Measurements from ENCODE around the gene MYPOP. TPM values are rescaled to one million over a fixed set of nuclear protein-coding genes. Genes with fewer than 3 reads are reported as not detected.
A peak's percentile ranks its signal among the peaks of the same experiment; 100 is the strongest.

Gene MYPOP
- total RNA-seq, 1 experiment from 2014 or later: 13.6 TPM

- no peak for TF ChIP-seq EZH2 (IDR thresholded peaks at IDR 0.05; ENCODE audit: low read depth)
- TF ChIP-seq, protein P1, sequence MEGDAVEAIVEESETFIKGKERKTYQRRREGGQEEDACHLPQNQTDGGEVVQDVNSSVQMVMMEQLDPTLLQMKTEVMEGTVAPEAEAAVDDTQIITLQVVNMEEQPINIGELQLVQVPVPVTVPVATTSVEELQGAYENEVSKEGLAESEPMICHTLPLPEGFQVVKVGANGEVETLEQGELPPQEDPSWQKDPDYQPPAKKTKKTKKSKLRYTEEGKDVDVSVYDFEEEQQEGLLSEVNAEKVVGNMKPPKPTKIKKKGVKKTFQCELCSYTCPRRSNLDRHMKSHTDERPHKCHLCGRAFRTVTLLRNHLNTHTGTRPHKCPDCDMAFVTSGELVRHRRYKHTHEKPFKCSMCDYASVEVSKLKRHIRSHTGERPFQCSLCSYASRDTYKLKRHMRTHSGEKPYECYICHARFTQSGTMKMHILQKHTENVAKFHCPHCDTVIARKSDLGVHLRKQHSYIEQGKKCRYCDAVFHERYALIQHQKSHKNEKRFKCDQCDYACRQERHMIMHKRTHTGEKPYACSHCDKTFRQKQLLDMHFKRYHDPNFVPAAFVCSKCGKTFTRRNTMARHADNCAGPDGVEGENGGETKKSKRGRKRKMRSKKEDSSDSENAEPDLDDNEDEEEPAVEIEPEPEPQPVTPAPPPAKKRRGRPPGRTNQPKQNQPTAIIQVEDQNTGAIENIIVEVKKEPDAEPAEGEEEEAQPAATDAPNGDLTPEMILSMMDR (conservative IDR thresholded peaks at IDR 0.05): no peak
- peaks cover 24% of the 10 kb centered on the region for H3K79me2 ChIP-seq (ENCODE audit: low read depth)
- CTCF ChIA-PET: no interaction called here
- H3K27me3 ChIP-seq (ENCODE audit: insufficient read depth, low read depth): peaks cover 47% of the 10 kb centered on the region
- H3K9me3 ChIP-seq (ENCODE audit: insufficient read depth, low read depth): no peaks in the 10 kb centered on the region
- H3K4me3 ChIP-seq: no peak overlapping the region
- peaks cover 12% of the 10 kb centered on the region; the same call in 1 of the 2 replicates for H3F3A ChIP-seq (ENCODE audit: insufficient read depth, low read depth)
- H3K4me1 ChIP-seq (replicated peaks; ENCODE audit: insufficient read depth): peaks cover 15% of the 10 kb centered on the region
- H3K27ac ChIP-seq: no peak overlapping the region
- no peak overlapping the region for H3K4me2 ChIP-seq
- no peaks in the 10 kb centered on the region for H3K9me2 ChIP-seq (ENCODE audit: insufficient read depth)
- no peak overlapping the region for H2AFZ ChIP-seq
- H3K36me3 ChIP-seq (ENCODE audit: low read depth): 0 out of 2 replicates have a peak, but pooled peaks cover 4% of the 10 kb centered on the region
- no TSS peak for BruUV-seq (replicated peaks)
- no peaks in the 10 kb centered on the region for H4K20me1 ChIP-seq (ENCODE audit: insufficient read depth)
- POLR2A ChIA-PET (ENCODE audit: unreplicated experiment): no interaction called here
- intact Hi-C loops (cut with micrococcal nuclease; ENCODE audit: unreplicated experiment): loop anchor here (10.0 kb wide), 2 partner anchors 209 to 399 kb away; no protein-coding TSS in a partner anchor
- DNase-seq: no peak
Measured at GRCh38 chr19:45865269-45865948, 37.0 kb downstream of the MYPOP start.

GRCh38 chr19:45864629-45865082 lies 37.8 kb downstream of the MYPOP start:
- POLR2A ChIA-PET (ENCODE audit: unreplicated experiment): interaction anchor here (0.5 to 0.6 kb wide), 2 partner anchors 63 to 269 kb away, joined by 3 to 4 read pairs; no protein-coding TSS in a partner anchor
- Histone ChIP-seq H3K79me2 (ENCODE audit: low read depth) (peaks cover 30% of the 10 kb centered on the region), H3K4me2 (no peak overlapping the region), H4K20me1 (ENCODE audit: insufficient read depth) (no peaks in the 10 kb centered on the region), H3F3A (ENCODE audit: insufficient read depth, low read depth) (peaks cover 18% of the 10 kb centered on the region; the same call in 1 of the 2 replicates), H3K9me3 (ENCODE audit: insufficient read depth, low read depth) (no peaks in the 10 kb centered on the region), H3K4me3 (no peak overlapping the region), H3K9me2 (ENCODE audit: insufficient read depth) (no peaks in the 10 kb centered on the region), H3K27ac (no peak overlapping the region), H3K4me1 (replicated peaks; ENCODE audit: insufficient read depth) (peaks cover 15% of the 10 kb centered on the region), H3K36me3 (ENCODE audit: low read depth) (peaks cover 5% of the 10 kb centered on the region; the same call in 1 of the 2 replicates), H2AFZ (no peak overlapping the region), H3K27me3 (ENCODE audit: insufficient read depth, low read depth) (peaks cover 47% of the 10 kb centered on the region)
- TF ChIP-seq EZH2 (IDR thresholded peaks at IDR 0.05; ENCODE audit: low read depth): no peak
- TF ChIP-seq, protein P1 (conservative IDR thresholded peaks at IDR 0.05): no peak
- intact Hi-C loops (cut with micrococcal nuclease; ENCODE audit: unreplicated experiment): loop anchor here (10.0 kb wide), 2 partner anchors 210 to 400 kb away; no protein-coding TSS in a partner anchor
- no TSS peak for BruUV-seq (replicated peaks)
- CTCF ChIA-PET: no interaction called here
- DNase-seq: no peak

GRCh38 chr19:45863840-45864628 lies 38.4 kb downstream of the MYPOP start, which contains the start of gene FOXA3:
FOXA3 (plus strand) TSS chr19:45864326; CDS start chr19:45864457, 131 bp downstream.
- peaks cover 47% of the 10 kb centered on the region for H3K27me3 ChIP-seq (ENCODE audit: insufficient read depth, low read depth)
- no peaks in the 10 kb centered on the region for H3K9me3 ChIP-seq (ENCODE audit: insufficient read depth, low read depth)
- peak within 1 kb of the TSS; percentile 91 for H2AFZ ChIP-seq
- peaks cover 36% of the 10 kb centered on the region for H3K79me2 ChIP-seq (ENCODE audit: low read depth)
- no TSS peak for BruUV-seq (replicated peaks)
- H3K4me3 ChIP-seq: peak within 1 kb of the TSS; percentile 67; the same call in 1 of the 2 replicates
- no peaks in the 10 kb centered on the region for H3K9me2 ChIP-seq (ENCODE audit: insufficient read depth)
- no peak within 1 kb of the TSS for H3K27ac ChIP-seq
- peak in 1 of 2 experiments; percentile 43 for DNase-seq
- peaks cover 11% of the 10 kb centered on the region; the same call in 1 of the 2 replicates for H3K36me3 ChIP-seq (ENCODE audit: low read depth)
- peaks cover 15% of the 10 kb centered on the region for H3K4me1 ChIP-seq (replicated peaks; ENCODE audit: insufficient read depth)
- peak within 1 kb of the TSS; percentile 75 for H3K4me2 ChIP-seq
- peaks cover 4% of the 10 kb centered on the region; the same call in 1 of the 2 replicates for H4K20me1 ChIP-seq (ENCODE audit: insufficient read depth)
- ChIA-PET CTCF (interaction anchor here (0.7 to 1.5 kb wide), 4 partner anchors 18 to 213 kb away, joined by 3 to 6 read pairs (median 4); no protein-coding TSS in a partner anchor), POLR2A (ENCODE audit: unreplicated experiment) (interaction anchor here (0.5 to 1.0 kb wide), 10 partner anchors 39 to 409 kb away, joined by 3 to 10 read pairs (median 4); partner anchors contain the start of genes CCDC61 and MYPOP)
- intact Hi-C loops (cut with micrococcal nuclease; ENCODE audit: unreplicated experiment): loop anchor here (1.0 to 10.0 kb wide), 3 partner anchors 22 to 401 kb away; partner anchors contain the start of gene IRF2BP1
- H3F3A ChIP-seq (ENCODE audit: insufficient read depth, low read depth): peaks cover 19% of the 10 kb centered on the region; the same call in 1 of the 2 replicates
- peak; percentile 37; the same call in 1 of the 2 replicates for TF ChIP-seq EZH2 (IDR thresholded peaks at IDR 0.05; ENCODE audit: low read depth)
- TF ChIP-seq, protein P1 (conservative IDR thresholded peaks at IDR 0.05): no peak; the same call in 1 of the 2 replicates
